Keratinocyte (primary cell): Measurements from ENCODE around the gene COL4A4. TPM values are rescaled to one million over a fixed set of nuclear protein-coding genes. Genes with fewer than 3 reads are reported as not detected.

Experiments used
- DNase-seq: peaks from one replicate; pipeline ENCODE4 v3.0.0-alpha.2; 2011; ENCODE audit warnings: low read depth, missing footprints, low spot score
- FAIRE-seq: peaks from 2 replicates; lab custom pipeline; 2011; peaks lifted over from hg19 to GRCh38; lab: Jason Lieb, UNC
- H2AFZ ChIP-seq: 2 replicates; pipeline ENCODE4 v1.6.0; 2012; ENCODE audit warnings: low read length, control low read depth, inconsistent platforms; ENCODE audit not compliant: control insufficient read depth
- H3K27ac ChIP-seq: 2 replicates; pipeline ENCODE4 v1.5.1; 2011; ENCODE audit warnings: low read length; ENCODE audit not compliant: control insufficient read depth, insufficient read depth
- H3K27me3 ChIP-seq: 3 replicates; pipeline ENCODE4 v1.6.0; 2011; ENCODE audit warnings: low read length; ENCODE audit not compliant: control insufficient read depth, insufficient read depth; ENCODE audit errors: extremely low read depth
- H3K36me3 ChIP-seq, 2 experiments: 2 replicates in 1 of 2; 3 replicates in 1 of 2; pipeline ENCODE4 v1.5.1; 2011; ENCODE audit warnings: low read length in 2 of 2, mild to moderate bottlenecking in 1 of 2; ENCODE audit not compliant: control insufficient read depth in 2 of 2, insufficient read depth in 2 of 2; ENCODE audit errors: extremely low read depth in 1 of 2
- H3K4me1 ChIP-seq: 3 replicates; pipeline ENCODE4 v1.5.1; 2011; ENCODE audit warnings: low read length; ENCODE audit not compliant: control insufficient read depth, insufficient read depth; ENCODE audit errors: extremely low read depth
- H3K4me2 ChIP-seq: 3 replicates; pipeline ENCODE4 v1.6.0; 2011; ENCODE audit warnings: low read depth, low read length; ENCODE audit not compliant: control insufficient read depth, insufficient read depth; ENCODE audit errors: extremely low read depth
- H3K4me3 ChIP-seq, 3 experiments: fragments of 200-600 bp in 1 of 3; sonication (generic) in 1 of 3; 2 replicates in 2 of 3; 3 replicates in 1 of 3; pipeline ENCODE4 v1.5.1; 2011 to 2016; ENCODE audit warnings: low read length in 3 of 3, mild to moderate bottlenecking in 3 of 3, control low read depth in 2 of 3, inconsistent platforms in 1 of 3, low read depth in 1 of 3, mixed read lengths in 1 of 3, mixed run types in 1 of 3, moderate library complexity in 1 of 3; ENCODE audit not compliant: control insufficient read depth in 2 of 3, insufficient read depth in 2 of 3; ENCODE audit errors: extremely low read depth in 1 of 3
- H3K79me2 ChIP-seq: 2 replicates; pipeline ENCODE4 v1.6.0; 2012; ENCODE audit warnings: low read length; ENCODE audit not compliant: control insufficient read depth, insufficient read depth
- H3K9ac ChIP-seq: 3 replicates; pipeline ENCODE4 v1.6.0; 2011; ENCODE audit warnings: low read length; ENCODE audit not compliant: control insufficient read depth, insufficient read depth; ENCODE audit errors: extremely low read depth
- H3K9me1 ChIP-seq: 3 replicates; pipeline ENCODE4 v1.6.0; 2011; ENCODE audit warnings: low read length; ENCODE audit not compliant: control insufficient read depth, insufficient read depth; ENCODE audit errors: extremely low read depth
- H3K9me3 ChIP-seq: 2 replicates; pipeline ENCODE4 v1.5.1; 2012; ENCODE audit warnings: low read depth, low read length; ENCODE audit not compliant: control insufficient read depth
- H4K20me1 ChIP-seq: 3 replicates; pipeline ENCODE4 v1.6.0; 2011; ENCODE audit warnings: low read length; ENCODE audit not compliant: control insufficient read depth, insufficient read depth; ENCODE audit errors: extremely low read depth
- CTCF ChIP-seq, 3 experiments: IDR thresholded peaks in 1 of 3; conservative IDR thresholded peaks in 1 of 3; optimal IDR thresholded peaks in 1 of 3; 2 replicates in 2 of 3; 3 replicates in 1 of 3; pipeline versions ENCODE3 to v1.5.1; 2011; ENCODE audit warnings: low read length in 3 of 3, mild to moderate bottlenecking in 3 of 3, moderate library complexity in 2 of 3, control low read depth in 1 of 3, inconsistent platforms in 1 of 3; ENCODE audit not compliant: insufficient read depth in 2 of 3; ENCODE audit errors: extremely low read depth in 1 of 3
- EZH2 ChIP-seq: IDR thresholded peaks from one replicate; pipeline ENCODE4 v1.6.1; 2012; ENCODE audit warnings: inconsistent platforms, mild to moderate bottlenecking, low read length, moderate library complexity
- dilution Hi-C: fragments of 300-500 bp; cut with MboI; formaldehyde crosslinking; loops from one replicate; pipeline ENCODE4 v1.7.0; 2020; ENCODE audit warnings: low sequenced_read_pairs; ENCODE audit not compliant: extremely low pct_ligation_motif_present
- polyA plus RNA-seq, 5 experiments: library from polyadenylated mRNA; depleted of rRNA in 3 of 5; stranded (reverse) in 3 of 5; stranded (forward) in 1 of 5; unstranded in 1 of 5; fragments of >200 nt; gene quantifications; 1 replicate in 1 of 5; 2 replicates in 3 of 5; 3 replicates in 1 of 5; pipeline versions ENCODE4 v1.2.1 to v1.2.3, GENCODE V29; 2011 to 2012; ENCODE audit warnings: missing spikeins in 2 of 5, low read depth in 1 of 5, low replicate concordance in 1 of 5

Gene COL4A4
- polyA plus RNA-seq, 1 donor (not counting 4 experiments of a cell fraction or from before 2014, with no cell fraction given): not detected

GRCh38 chr2:227130636-227131035, 33.4 kb downstream of the COL4A4 start:
- dilution Hi-C loops: no loop called here
- no peak for DNase-seq
- Histone ChIP-seq H2AFZ (no peak overlapping the region), H3K27ac (no peak overlapping the region), H3K79me2 (no peaks in the 10 kb centered on the region), H3K9ac (no peak overlapping the region), H3K4me3 (no peak overlapping the region), H3K9me1 (no peaks in the 10 kb centered on the region), H4K20me1 (no peaks in the 10 kb centered on the region), H3K4me1 (no peaks in the 10 kb centered on the region), H3K4me2 (no peak overlapping the region), H3K9me3 (no peaks in the 10 kb centered on the region), H3K36me3 (no peaks in the 10 kb centered on the region), H3K27me3 (peaks cover 2% of the 10 kb centered on the region)
- TF ChIP-seq EZH2: no peak
- FAIRE-seq: no peak

GRCh38 chr2:227127201-227127600, 36.8 kb downstream of the COL4A4 start:
- DNase-seq (no peak), FAIRE-seq (no peak)
- Histone ChIP-seq H3K9ac (no peak overlapping the region), H3K36me3 (no peaks in the 10 kb centered on the region), H3K4me1 (no peaks in the 10 kb centered on the region), H3K27ac (no peak overlapping the region), H3K79me2 (no peaks in the 10 kb centered on the region), H4K20me1 (no peaks in the 10 kb centered on the region), H3K9me1 (no peaks in the 10 kb centered on the region), H3K27me3 (peaks cover 3% of the 10 kb centered on the region), H2AFZ (no peak overlapping the region), H3K4me3 (no peak overlapping the region), H3K9me3 (no peaks in the 10 kb centered on the region), H3K4me2 (no peak overlapping the region)
- TF ChIP-seq CTCF (optimal IDR thresholded peaks at IDR 0.05 in 1 of 3, IDR thresholded peaks at IDR 0.05 in 1 of 3, conservative IDR thresholded peaks at IDR 0.05 in 1 of 3; ENCODE audit: extremely low read depth in 1 of 3, insufficient read depth in 2 of 3, low read length in 3 of 3): no peak
- no peak for TF ChIP-seq EZH2
- dilution Hi-C loops: no loop called here

- H2AFZ ChIP-seq: no peak overlapping the region
- peak in 1 of 3 experiments; percentile 9 for TF ChIP-seq CTCF (optimal IDR thresholded peaks at IDR 0.05 in 1 of 3, IDR thresholded peaks at IDR 0.05 in 1 of 3, conservative IDR thresholded peaks at IDR 0.05 in 1 of 3; ENCODE audit: extremely low read depth in 1 of 3, insufficient read depth in 2 of 3, low read length in 3 of 3)
- no peak for TF ChIP-seq EZH2
- H3K9ac ChIP-seq: no peak overlapping the region
- H3K36me3 ChIP-seq: no peaks in the 10 kb centered on the region
- no peak overlapping the region for H3K4me2 ChIP-seq
- H3K27ac ChIP-seq: no peak overlapping the region
- no peak for FAIRE-seq
- DNase-seq: no peak
- H3K79me2 ChIP-seq: no peaks in the 10 kb centered on the region
- H3K27me3 ChIP-seq: peaks cover 3% of the 10 kb centered on the region
- dilution Hi-C loops: no loop called here
- no peaks in the 10 kb centered on the region for H4K20me1 ChIP-seq
- no peak overlapping the region for H3K4me3 ChIP-seq
- no peaks in the 10 kb centered on the region for H3K9me1 ChIP-seq
- no peaks in the 10 kb centered on the region for H3K4me1 ChIP-seq
- no peaks in the 10 kb centered on the region for H3K9me3 ChIP-seq
These were observed 38.5 kb downstream of the COL4A4 start for GRCh38 chr2:227125506-227125905.
